Activated CD4-positive, alpha-beta T cell treated with anti-CD3 and anti-CD28 coated beads for 36 hours (primary cell): ENCODE data around the gene RAD18. TPM values are rescaled to one million over a fixed set of nuclear protein-coding genes. Genes with fewer than 3 reads are reported as not detected.

Experiments
- ATAC-seq: fragments of 200-7000 bp; cut with Tn5 transposase; one replicate; pipeline ENCODE4 v1.10.0; 2021; ENCODE audit warnings: mild to moderate bottlenecking, moderate library complexity
- CTCF ChIA-PET: fragments of 350-600 bp; sonication (Branson Sonifier 250); formaldehyde crosslinking; loops from one replicate; lab custom pipeline; 2021; ENCODE audit warnings: antibody characterized with exemption; lab: Charles Lee
- POLR2A ChIA-PET: fragments of 350-600 bp; sonication (Branson Sonifier 250); formaldehyde crosslinking; loops from one replicate; lab custom pipeline; 2021; ENCODE audit warnings: antibody characterized with exemption, inconsistent platforms; lab: Charles Lee
- DNase-seq: peaks from one replicate; pipeline ENCODE4 v3.0.0-alpha.2; 2020
- H3K27ac Mint-ChIP-seq: one replicate; pipeline ENCODE4 v1.8.0; 2021; ENCODE audit warnings: mixed read lengths
- H3K27me3 Mint-ChIP-seq: one replicate; pipeline ENCODE4 v1.8.0; 2021; ENCODE audit warnings: mixed read lengths
- H3K36me3 Mint-ChIP-seq: one replicate; pipeline ENCODE4 v1.8.0; 2021; ENCODE audit warnings: low read depth, mixed read lengths
- H3K4me1 Mint-ChIP-seq: one replicate; pipeline ENCODE4 v1.8.0; 2021; ENCODE audit warnings: mixed read lengths
- H3K4me3 Mint-ChIP-seq: one replicate; pipeline ENCODE4 v1.8.0; 2021; ENCODE audit warnings: mild to moderate bottlenecking, moderate library complexity, mixed read lengths
- H3K9me3 Mint-ChIP-seq: one replicate; pipeline ENCODE4 v1.8.0; 2021; ENCODE audit warnings: low read depth, mixed read lengths
- intact Hi-C, 2 experiments: fragments of 100-400 bp; cut with DNase I in 1 of 2; cut with micrococcal nuclease in 1 of 2; formaldehyde crosslinking; loops; one replicate each; pipeline versions ENCODE4 v1.14.2 to v1.15.1; 2022 to 2024; cut with DNase I, micrococcal nuclease
- total RNA-seq, 2 experiments: library from RNA; stranded (reverse); gene quantifications; one replicate each; pipeline ENCODE4 v1.2.3, GENCODE V29; 2021

Gene RAD18
- total RNA-seq, 2 experiments from 2014 or later: 47.8 to 50.5 TPM

- no peaks in the 10 kb centered on the region for H3K27me3 Mint-ChIP-seq
These were observed 122.7 kb downstream of the RAD18 start for GRCh38 chr3:8840556-8840955.

GRCh38 chr3:8839607-8840325 is 123.5 kb downstream of the RAD18 start:
- H3K36me3 Mint-ChIP-seq: no peaks in the 10 kb centered on the region
- no peaks in the 10 kb centered on the region for H3K9me3 Mint-ChIP-seq
- H3K27me3 Mint-ChIP-seq: no peaks in the 10 kb centered on the region
- ATAC-seq: no peak
- H3K4me3 Mint-ChIP-seq: no peak overlapping the region
- no peaks in the 10 kb centered on the region for H3K4me1 Mint-ChIP-seq
- DNase-seq: no peak
- ChIA-PET POLR2A (no interaction called here), CTCF (interaction anchor here (1.0 kb wide), 1 partner anchor 12 kb away, joined by 4 read pairs; no protein-coding TSS in a partner anchor)
- intact Hi-C loops: no loop called here
- H3K27ac Mint-ChIP-seq: no peak overlapping the region

More at GRCh38 chr3:8840556-8840955, 122.7 kb downstream of the RAD18 start:
- intact Hi-C loops: no loop called here
- Mint-ChIP-seq H3K27ac (no peak overlapping the region), H3K4me3 (no peak overlapping the region), H3K4me1 (no peaks in the 10 kb centered on the region), H3K36me3 (no peaks in the 10 kb centered on the region), H3K9me3 (no peaks in the 10 kb centered on the region)
- CTCF ChIA-PET: interaction anchor here (0.6 to 1.0 kb wide), 3 partner anchors 11 to 265 kb away, joined by 3 to 4 read pairs (median 3); no protein-coding TSS in a partner anchor
- POLR2A ChIA-PET: no interaction called here
- DNase-seq (no peak), ATAC-seq (no peak)

GRCh38 chr3:8838765-8839423 is 124.4 kb downstream of the RAD18 start:
- no peaks in the 10 kb centered on the region for H3K36me3 Mint-ChIP-seq
- ATAC-seq (no peak), DNase-seq (no peak)
- no peaks in the 10 kb centered on the region for H3K4me1 Mint-ChIP-seq
- ChIA-PET CTCF (no interaction called here), POLR2A (no interaction called here)
- no peak overlapping the region for H3K27ac Mint-ChIP-seq
- H3K27me3 Mint-ChIP-seq: no peaks in the 10 kb centered on the region
- H3K9me3 Mint-ChIP-seq: no peaks in the 10 kb centered on the region
- no peak overlapping the region for H3K4me3 Mint-ChIP-seq
- intact Hi-C loops: no loop called here

- Mint-ChIP-seq H3K27me3 (no peaks in the 10 kb centered on the region), H3K4me3 (no peak overlapping the region), H3K27ac (no peak overlapping the region), H3K36me3 (no peaks in the 10 kb centered on the region), H3K9me3 (no peaks in the 10 kb centered on the region), H3K4me1 (no peaks in the 10 kb centered on the region)
- DNase-seq (no peak), ATAC-seq (no peak)
- intact Hi-C loops: no loop called here
- ChIA-PET POLR2A (no interaction called here), CTCF (no interaction called here)
These were observed 125.0 kb downstream of the RAD18 start for GRCh38 chr3:8838234-8838633.

- no peaks in the 10 kb centered on the region for H3K27me3 Mint-ChIP-seq
- no peak for DNase-seq
- no peak for ATAC-seq
- no peaks in the 10 kb centered on the region for H3K36me3 Mint-ChIP-seq
- no peaks in the 10 kb centered on the region for H3K9me3 Mint-ChIP-seq
- no peaks in the 10 kb centered on the region for H3K4me1 Mint-ChIP-seq
- no peak overlapping the region for H3K27ac Mint-ChIP-seq
- H3K4me3 Mint-ChIP-seq: no peak overlapping the region
- intact Hi-C loops: no loop called here
- CTCF ChIA-PET: no interaction called here
- POLR2A ChIA-PET: no interaction called here
These were observed 126.1 kb downstream of the RAD18 start for GRCh38 chr3:8837162-8837561.

- no peak overlapping the region for H3K27ac Mint-ChIP-seq
- no peak for ATAC-seq
- no peaks in the 10 kb centered on the region for H3K27me3 Mint-ChIP-seq
- CTCF ChIA-PET: no interaction called here
- H3K4me1 Mint-ChIP-seq: no peaks in the 10 kb centered on the region
- POLR2A ChIA-PET: no interaction called here
- H3K36me3 Mint-ChIP-seq: no peaks in the 10 kb centered on the region
- DNase-seq: no peak
- H3K4me3 Mint-ChIP-seq: no peak overlapping the region
- H3K9me3 Mint-ChIP-seq: no peaks in the 10 kb centered on the region
- intact Hi-C loops: no loop called here
These were observed 127.2 kb downstream of the RAD18 start for GRCh38 chr3:8836096-8836495.

- intact Hi-C loops: no loop called here
- Mint-ChIP-seq H3K27ac (no peak overlapping the region), H3K27me3 (no peaks in the 10 kb centered on the region), H3K9me3 (no peaks in the 10 kb centered on the region), H3K4me1 (no peaks in the 10 kb centered on the region), H3K36me3 (no peaks in the 10 kb centered on the region), H3K4me3 (no peak overlapping the region)
- CTCF ChIA-PET: no interaction called here
- no peak for ATAC-seq
- DNase-seq: no peak
- POLR2A ChIA-PET: no interaction called here
These were observed 127.9 kb downstream of the RAD18 start for GRCh38 chr3:8835385-8835784.

- no peak for ATAC-seq
- no peak overlapping the region for H3K27ac Mint-ChIP-seq
These were observed 128.3 kb downstream of the RAD18 start for GRCh38 chr3:8834974-8835373.

GRCh38 chr3:8827641-8828040 is 135.6 kb downstream of the RAD18 start:
- no peaks in the 10 kb centered on the region for H3K9me3 Mint-ChIP-seq
- DNase-seq: no peak
- no peaks in the 10 kb centered on the region for H3K27me3 Mint-ChIP-seq
- H3K4me1 Mint-ChIP-seq: no peaks in the 10 kb centered on the region
- no peaks in the 10 kb centered on the region for H3K36me3 Mint-ChIP-seq
- no peak overlapping the region for H3K4me3 Mint-ChIP-seq
- intact Hi-C loops: no loop called here
- no peak overlapping the region for H3K27ac Mint-ChIP-seq
- CTCF ChIA-PET: no interaction called here
- no peak for ATAC-seq
- POLR2A ChIA-PET: no interaction called here

More at GRCh38 chr3:8834974-8835373, 128.3 kb downstream of the RAD18 start:
- CTCF ChIA-PET: no interaction called here
- Mint-ChIP-seq H3K36me3 (no peaks in the 10 kb centered on the region), H3K4me3 (no peak overlapping the region), H3K27me3 (no peaks in the 10 kb centered on the region), H3K9me3 (no peaks in the 10 kb centered on the region), H3K4me1 (no peaks in the 10 kb centered on the region)
- POLR2A ChIA-PET: no interaction called here
- intact Hi-C loops: no loop called here
- no peak for DNase-seq

Other genes starting within 250 kb of the RAD18 start
- not detected for gene CAV3, start 229.7 kb downstream of the RAD18 start, total RNA-seq
- under 1 TPM; 0.70 to 0.91 TPM for gene OXTR, start 193.9 kb downstream of the RAD18 start, total RNA-seq